HepG2 (cell line): Measurements from ENCODE around the gene CIB1. TPM values are rescaled to one million over a fixed set of nuclear protein-coding genes. Genes with fewer than 3 reads are reported as not detected.

ENCODE experiments used
- BCL6 ChIP-seq: IDR thresholded peaks from 2 replicates; pipeline ENCODE4 v1.6.1; 2016; ENCODE audit warnings: missing genetic modification reagents, missing compliant biosample characterization
- DNMT1 ChIP-seq: sonication (generic); formaldehyde crosslinking; IDR thresholded peaks from 2 replicates; pipeline ENCODE4 v1.5.1; 2020; ENCODE audit warnings: mild to moderate bottlenecking, missing genetic modification reagents
- FOXC1 ChIP-seq: sonication (generic); formaldehyde crosslinking; IDR thresholded peaks from 2 replicates; pipeline ENCODE4 v1.8.0; 2022; ENCODE audit warnings: mild to moderate bottlenecking, missing genetic modification reagents, borderline replicate concordance
- HIVEP1 ChIP-seq: sonication (generic); formaldehyde crosslinking; IDR thresholded peaks from 2 replicates; pipeline ENCODE4 v1.4.0; 2020; ENCODE audit warnings: mild to moderate bottlenecking, missing genetic modification reagents
- HNF4G ChIP-seq, 2 experiments: sonication (generic) in 1 of 2; formaldehyde crosslinking in 1 of 2; IDR thresholded peaks; 2 replicates each; pipeline versions ENCODE4 v1.4.0 to v1.6.1; 2011 to 2020; ENCODE audit warnings: borderline replicate concordance in 2 of 2, low read depth in 2 of 2, mild to moderate bottlenecking in 2 of 2, low read length in 1 of 2, missing genetic modification reagents in 1 of 2, moderate library complexity in 1 of 2
- HOXA3 ChIP-seq: sonication (generic); formaldehyde crosslinking; IDR thresholded peaks from 2 replicates; pipeline ENCODE4 v1.5.0; 2020; ENCODE audit warnings: missing genetic modification reagents
- KLF13 ChIP-seq: sonication (generic); formaldehyde crosslinking; IDR thresholded peaks from 2 replicates; pipeline ENCODE4 v1.4.0; 2020; ENCODE audit warnings: mild to moderate bottlenecking, missing genetic modification reagents
- NFKBIZ ChIP-seq: IDR thresholded peaks from 2 replicates; pipeline ENCODE4 v1.6.1; 2018; ENCODE audit warnings: missing genetic modification reagents, missing compliant biosample characterization
- NR2F6 ChIP-seq, 2 experiments: IDR thresholded peaks; 2 replicates each; pipeline ENCODE4 v1.6.1; 2016; ENCODE audit warnings: antibody characterized with exemption in 1 of 2, mild to moderate bottlenecking in 1 of 2
- PTBP1 ChIP-seq: fragments of 200-400 bp; formaldehyde crosslinking; IDR thresholded peaks from 2 replicates; pipeline ENCODE4 v1.6.1; 2018; ENCODE audit warnings: low read length, low read depth; ENCODE audit not compliant: poor library complexity, severe bottlenecking
- RFX3 ChIP-seq: IDR thresholded peaks from 2 replicates; pipeline ENCODE4 v1.6.1; 2016; ENCODE audit warnings: missing biosample characterization, missing genetic modification reagents
- RFXANK ChIP-seq: IDR thresholded peaks from 2 replicates; pipeline ENCODE4 v1.6.1; 2016
- TEF ChIP-seq: sonication (generic); formaldehyde crosslinking; IDR thresholded peaks from 2 replicates; pipeline ENCODE4 v1.5.0; 2020; ENCODE audit warnings: missing genetic modification reagents
- YEATS4 ChIP-seq: sonication (generic); formaldehyde crosslinking; IDR thresholded peaks from 2 replicates; pipeline ENCODE4 v1.4.0; 2020; ENCODE audit warnings: missing genetic modification reagents, borderline replicate concordance
- ZNF543 ChIP-seq: sonication (generic); formaldehyde crosslinking; IDR thresholded peaks from 2 replicates; pipeline ENCODE4 v1.4.0; 2020; ENCODE audit warnings: mild to moderate bottlenecking, missing genetic modification reagents
- ZNF564 ChIP-seq: sonication (generic); formaldehyde crosslinking; IDR thresholded peaks from 2 replicates; pipeline ENCODE4 v1.8.1; 2023; ENCODE audit warnings: mild to moderate bottlenecking, missing genetic modification reagents
- ZNF773 ChIP-seq: sonication (generic); formaldehyde crosslinking; IDR thresholded peaks from 2 replicates; pipeline ENCODE4 v1.4.0; 2020; ENCODE audit warnings: missing genetic modification reagents, borderline replicate concordance
- ZNF781 ChIP-seq: sonication (generic); formaldehyde crosslinking; IDR thresholded peaks from 2 replicates; pipeline ENCODE4 v1.5.1; 2020; ENCODE audit warnings: borderline replicate concordance, mild to moderate bottlenecking, missing genetic modification reagents; ENCODE audit errors: not compliant biosample characterization
- polyA plus RNA-seq, 8 experiments: library from polyadenylated mRNA; depleted of rRNA in 3 of 8; stranded (reverse) in 7 of 8; unstranded in 1 of 8; fragments of >200 nt; fragmentation: Illumina TruSeq in 4 of 8; extraction: Trizol in 4 of 8; gene quantifications; 2 replicates each; pipeline versions ENCODE4 v1.2.1 to v1.2.3, GENCODE V29; 2011 to 2016; ENCODE audit warnings: low read depth in 4 of 8, missing spikeins in 1 of 8, mixed read lengths in 1 of 8; ENCODE audit not compliant: insufficient read depth in 1 of 8
- total RNA-seq, 5 experiments: library from RNA; depleted of rRNA; stranded (reverse); fragments of >200 nt; fragmentation: Illumina TruSeq; extraction: Trizol; gene quantifications; 2 replicates each; pipeline ENCODE4 v1.2.3, GENCODE V29; 2016; ENCODE audit warnings: low read depth in 1 of 5
- TF ChIP-seq, protein P1 (sequence below): fragments of 450-650 bp; IDR thresholded peaks from 2 replicates; pipeline ENCODE4 v1.6.1; 2017; ENCODE audit warnings: mild to moderate bottlenecking
- TF ChIP-seq, protein P2 (sequence below): sonication (generic); formaldehyde crosslinking; IDR thresholded peaks from 2 replicates; pipeline ENCODE4 v1.5.0; 2020; ENCODE audit warnings: missing genetic modification reagents
- TF ChIP-seq, protein P3 (sequence below): sonication (generic); formaldehyde crosslinking; IDR thresholded peaks from 2 replicates; pipeline ENCODE4 v1.4.0; 2020; ENCODE audit warnings: low read depth, missing genetic modification reagents

CIB1 gene
- total and polyA plus RNA-seq, 2 of the 13 experiments (the other 11 are each of a cell fraction or from before 2014, with no cell fraction given) = 38.7 to 72.7 TPM

- TF ChIP-seq, protein P1, sequence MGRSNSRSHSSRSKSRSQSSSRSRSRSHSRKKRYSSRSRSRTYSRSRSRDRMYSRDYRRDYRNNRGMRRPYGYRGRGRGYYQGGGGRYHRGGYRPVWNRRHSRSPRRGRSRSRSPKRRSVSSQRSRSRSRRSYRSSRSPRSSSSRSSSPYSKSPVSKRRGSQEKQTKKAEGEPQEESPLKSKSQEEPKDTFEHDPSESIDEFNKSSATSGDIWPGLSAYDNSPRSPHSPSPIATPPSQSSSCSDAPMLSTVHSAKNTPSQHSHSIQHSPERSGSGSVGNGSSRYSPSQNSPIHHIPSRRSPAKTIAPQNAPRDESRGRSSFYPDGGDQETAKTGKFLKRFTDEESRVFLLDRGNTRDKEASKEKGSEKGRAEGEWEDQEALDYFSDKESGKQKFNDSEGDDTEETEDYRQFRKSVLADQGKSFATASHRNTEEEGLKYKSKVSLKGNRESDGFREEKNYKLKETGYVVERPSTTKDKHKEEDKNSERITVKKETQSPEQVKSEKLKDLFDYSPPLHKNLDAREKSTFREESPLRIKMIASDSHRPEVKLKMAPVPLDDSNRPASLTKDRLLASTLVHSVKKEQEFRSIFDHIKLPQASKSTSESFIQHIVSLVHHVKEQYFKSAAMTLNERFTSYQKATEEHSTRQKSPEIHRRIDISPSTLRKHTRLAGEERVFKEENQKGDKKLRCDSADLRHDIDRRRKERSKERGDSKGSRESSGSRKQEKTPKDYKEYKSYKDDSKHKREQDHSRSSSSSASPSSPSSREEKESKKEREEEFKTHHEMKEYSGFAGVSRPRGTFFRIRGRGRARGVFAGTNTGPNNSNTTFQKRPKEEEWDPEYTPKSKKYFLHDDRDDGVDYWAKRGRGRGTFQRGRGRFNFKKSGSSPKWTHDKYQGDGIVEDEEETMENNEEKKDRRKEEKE = no peak
- TF ChIP-seq DNMT1 (0 out of 2 replicates have a peak, but pooled peaks have one; percentile 45), RFX3 (CRISPR knock-in tag) (no peak), FOXC1 (CRISPR knock-in tag) (no peak), NFKBIZ (no peak), NR2F6 (IDR thresholded peaks at IDR 0.05) (no peak), NR2F6 (CRISPR knock-in tag; IDR thresholded peaks at IDR 0.05) (no peak), YEATS4 (CRISPR knock-in tag) (0 out of 2 replicates have a peak, but pooled peaks have one; percentile 46), PTBP1 (no peak), ZNF543 (CRISPR knock-in tag) (no peak), ZNF564 (CRISPR knock-in tag) (0 out of 2 replicates have a peak, but pooled peaks have one; percentile 27), ZNF781 (CRISPR knock-in tag) (no peak), HNF4G (IDR thresholded peaks at IDR 0.05; ENCODE audit: borderline replicate concordance, low read depth, low read length) (no peak), HNF4G (CRISPR knock-in tag; IDR thresholded peaks at IDR 0.05; ENCODE audit: borderline replicate concordance, low read depth) (no peak), BCL6 (CRISPR knock-in tag) (0 out of 2 replicates have a peak, but pooled peaks have one; percentile 10), HOXA3 (CRISPR knock-in tag) (no peak), ZNF773 (CRISPR knock-in tag) (no peak), KLF13 (CRISPR knock-in tag) (no peak), HIVEP1 (CRISPR knock-in tag) (no peak), TEF (no peak), RFXANK (no peak)
- TF ChIP-seq, protein P2, sequence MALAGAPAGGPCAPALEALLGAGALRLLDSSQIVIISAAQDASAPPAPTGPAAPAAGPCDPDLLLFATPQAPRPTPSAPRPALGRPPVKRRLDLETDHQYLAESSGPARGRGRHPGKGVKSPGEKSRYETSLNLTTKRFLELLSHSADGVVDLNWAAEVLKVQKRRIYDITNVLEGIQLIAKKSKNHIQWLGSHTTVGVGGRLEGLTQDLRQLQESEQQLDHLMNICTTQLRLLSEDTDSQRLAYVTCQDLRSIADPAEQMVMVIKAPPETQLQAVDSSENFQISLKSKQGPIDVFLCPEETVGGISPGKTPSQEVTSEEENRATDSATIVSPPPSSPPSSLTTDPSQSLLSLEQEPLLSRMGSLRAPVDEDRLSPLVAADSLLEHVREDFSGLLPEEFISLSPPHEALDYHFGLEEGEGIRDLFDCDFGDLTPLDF (CRISPR knock-in tag) = no peak
- TF ChIP-seq, protein P3, sequence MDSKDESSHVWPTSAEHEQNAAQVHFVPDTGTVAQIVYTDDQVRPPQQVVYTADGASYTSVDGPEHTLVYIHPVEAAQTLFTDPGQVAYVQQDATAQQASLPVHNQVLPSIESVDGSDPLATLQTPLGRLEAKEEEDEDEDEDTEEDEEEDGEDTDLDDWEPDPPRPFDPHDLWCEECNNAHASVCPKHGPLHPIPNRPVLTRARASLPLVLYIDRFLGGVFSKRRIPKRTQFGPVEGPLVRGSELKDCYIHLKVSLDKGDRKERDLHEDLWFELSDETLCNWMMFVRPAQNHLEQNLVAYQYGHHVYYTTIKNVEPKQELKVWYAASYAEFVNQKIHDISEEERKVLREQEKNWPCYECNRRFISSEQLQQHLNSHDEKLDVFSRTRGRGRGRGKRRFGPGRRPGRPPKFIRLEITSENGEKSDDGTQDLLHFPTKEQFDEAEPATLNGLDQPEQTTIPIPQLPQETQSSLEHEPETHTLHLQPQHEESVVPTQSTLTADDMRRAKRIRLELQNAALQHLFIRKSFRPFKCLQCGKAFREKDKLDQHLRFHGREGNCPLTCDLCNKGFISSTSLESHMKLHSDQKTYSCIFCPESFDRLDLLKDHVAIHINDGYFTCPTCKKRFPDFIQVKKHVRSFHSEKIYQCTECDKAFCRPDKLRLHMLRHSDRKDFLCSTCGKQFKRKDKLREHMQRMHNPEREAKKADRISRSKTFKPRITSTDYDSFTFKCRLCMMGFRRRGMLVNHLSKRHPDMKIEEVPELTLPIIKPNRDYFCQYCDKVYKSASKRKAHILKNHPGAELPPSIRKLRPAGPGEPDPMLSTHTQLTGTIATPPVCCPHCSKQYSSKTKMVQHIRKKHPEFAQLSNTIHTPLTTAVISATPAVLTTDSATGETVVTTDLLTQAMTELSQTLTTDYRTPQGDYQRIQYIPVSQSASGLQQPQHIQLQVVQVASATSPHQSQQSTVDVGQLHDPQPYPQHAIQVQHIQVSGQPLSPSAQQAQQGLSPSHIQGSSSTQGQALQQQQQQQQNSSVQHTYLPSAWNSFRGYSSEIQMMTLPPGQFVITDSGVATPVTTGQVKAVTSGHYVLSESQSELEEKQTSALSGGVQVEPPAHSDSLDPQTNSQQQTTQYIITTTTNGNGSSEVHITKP (CRISPR knock-in tag) = no peak
Measured at GRCh38 chr15:90201130-90201943, 32.4 kb downstream of the CIB1 start, which contains the start of gene SEMA4B (continued).
